HEK293 (cell line): Measurements from ENCODE around the gene ME3.

Experiments used
- GLI4 ChIP-seq: fragments of 450-650 bp; formaldehyde crosslinking; IDR thresholded peaks from 2 replicates; pipeline ENCODE4 v1.5.1; 2016; ENCODE audit warnings: missing biosample characterization, missing genetic modification characterization
- ZBTB7A ChIP-seq: fragments of 450-650 bp; formaldehyde crosslinking; IDR thresholded peaks from 2 replicates; pipeline ENCODE4 v1.5.1; 2016; ENCODE audit warnings: low read depth, missing biosample characterization, missing genetic modification characterization
- ZNF140 ChIP-seq: fragments of 450-650 bp; formaldehyde crosslinking; IDR thresholded peaks from 2 replicates; pipeline ENCODE4 v1.5.1; 2016; ENCODE audit warnings: missing biosample characterization, missing genetic modification characterization
- ZNF184 ChIP-seq: fragments of 450-650 bp; IDR thresholded peaks from 2 replicates; pipeline ENCODE4 v1.5.1; 2018; ENCODE audit warnings: missing biosample characterization, mild to moderate bottlenecking, missing genetic modification characterization
- ZNF24 ChIP-seq: fragments of 450-650 bp; formaldehyde crosslinking; IDR thresholded peaks from 2 replicates; pipeline ENCODE4 v1.5.1; 2016; ENCODE audit warnings: missing biosample characterization, missing genetic modification characterization
- ZNF324 ChIP-seq: fragments of 450-650 bp; formaldehyde crosslinking; IDR thresholded peaks from 2 replicates; pipeline ENCODE4 v1.5.1; 2016; ENCODE audit warnings: missing biosample characterization, missing genetic modification characterization
- TF ChIP-seq, protein P1 (sequence below): fragments of 450-650 bp; formaldehyde crosslinking; IDR thresholded peaks from 2 replicates; pipeline ENCODE4 v1.5.1; 2016; ENCODE audit warnings: missing biosample characterization, missing genetic modification characterization
- TF ChIP-seq, protein P2 (sequence below): fragments of 450-650 bp; formaldehyde crosslinking; IDR thresholded peaks from 2 replicates; pipeline ENCODE4 v1.5.1; 2016; ENCODE audit warnings: missing biosample characterization, missing genetic modification characterization
- TF ChIP-seq, protein P3 (sequence below): fragments of 450-650 bp; formaldehyde crosslinking; IDR thresholded peaks from 2 replicates; pipeline ENCODE4 v1.5.1; 2016; ENCODE audit warnings: missing biosample characterization, missing genetic modification characterization

DNA sequence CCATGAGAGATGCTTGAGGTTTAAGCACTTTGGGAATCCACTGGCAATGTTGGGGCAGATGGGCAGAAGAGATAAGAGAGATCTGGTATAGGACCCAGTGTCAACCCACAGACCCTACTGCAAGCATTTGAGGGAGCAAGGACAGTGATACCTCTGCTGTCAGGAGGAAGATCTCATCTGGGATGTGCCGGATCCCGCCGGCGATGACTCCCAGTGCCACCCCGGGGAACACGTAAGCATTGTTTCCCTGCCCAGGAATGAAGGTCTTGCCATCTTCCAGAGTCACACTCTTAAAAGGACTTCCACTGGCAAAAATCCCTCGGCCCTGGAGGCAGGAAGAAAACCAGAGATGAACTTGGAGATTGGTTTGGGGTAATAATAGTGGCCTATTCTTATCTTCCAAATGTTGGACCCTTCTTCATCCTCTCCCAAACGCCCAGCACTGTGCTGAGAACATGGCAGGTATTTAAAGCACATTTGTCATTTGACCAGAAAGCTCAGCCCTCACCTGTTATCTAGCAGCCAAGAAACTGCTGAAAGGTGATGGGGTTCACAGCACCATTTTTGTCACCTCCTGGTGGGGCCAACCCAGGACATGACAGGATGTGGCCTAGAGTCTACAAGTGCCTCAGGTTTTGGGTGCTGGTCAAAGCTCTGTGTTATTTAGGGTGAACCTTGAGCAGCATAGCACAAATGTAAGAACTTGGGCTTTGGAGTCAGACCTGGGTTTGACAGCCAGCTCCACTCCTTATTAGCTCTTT is 226.1 kb downstream of the ME3 start:
- TF ChIP-seq, protein P1, sequence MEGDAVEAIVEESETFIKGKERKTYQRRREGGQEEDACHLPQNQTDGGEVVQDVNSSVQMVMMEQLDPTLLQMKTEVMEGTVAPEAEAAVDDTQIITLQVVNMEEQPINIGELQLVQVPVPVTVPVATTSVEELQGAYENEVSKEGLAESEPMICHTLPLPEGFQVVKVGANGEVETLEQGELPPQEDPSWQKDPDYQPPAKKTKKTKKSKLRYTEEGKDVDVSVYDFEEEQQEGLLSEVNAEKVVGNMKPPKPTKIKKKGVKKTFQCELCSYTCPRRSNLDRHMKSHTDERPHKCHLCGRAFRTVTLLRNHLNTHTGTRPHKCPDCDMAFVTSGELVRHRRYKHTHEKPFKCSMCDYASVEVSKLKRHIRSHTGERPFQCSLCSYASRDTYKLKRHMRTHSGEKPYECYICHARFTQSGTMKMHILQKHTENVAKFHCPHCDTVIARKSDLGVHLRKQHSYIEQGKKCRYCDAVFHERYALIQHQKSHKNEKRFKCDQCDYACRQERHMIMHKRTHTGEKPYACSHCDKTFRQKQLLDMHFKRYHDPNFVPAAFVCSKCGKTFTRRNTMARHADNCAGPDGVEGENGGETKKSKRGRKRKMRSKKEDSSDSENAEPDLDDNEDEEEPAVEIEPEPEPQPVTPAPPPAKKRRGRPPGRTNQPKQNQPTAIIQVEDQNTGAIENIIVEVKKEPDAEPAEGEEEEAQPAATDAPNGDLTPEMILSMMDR (tag by site-specific recombination): no peak
- no peak for TF ChIP-seq ZBTB7A (tag by site-specific recombination)
- TF ChIP-seq, protein P2, sequence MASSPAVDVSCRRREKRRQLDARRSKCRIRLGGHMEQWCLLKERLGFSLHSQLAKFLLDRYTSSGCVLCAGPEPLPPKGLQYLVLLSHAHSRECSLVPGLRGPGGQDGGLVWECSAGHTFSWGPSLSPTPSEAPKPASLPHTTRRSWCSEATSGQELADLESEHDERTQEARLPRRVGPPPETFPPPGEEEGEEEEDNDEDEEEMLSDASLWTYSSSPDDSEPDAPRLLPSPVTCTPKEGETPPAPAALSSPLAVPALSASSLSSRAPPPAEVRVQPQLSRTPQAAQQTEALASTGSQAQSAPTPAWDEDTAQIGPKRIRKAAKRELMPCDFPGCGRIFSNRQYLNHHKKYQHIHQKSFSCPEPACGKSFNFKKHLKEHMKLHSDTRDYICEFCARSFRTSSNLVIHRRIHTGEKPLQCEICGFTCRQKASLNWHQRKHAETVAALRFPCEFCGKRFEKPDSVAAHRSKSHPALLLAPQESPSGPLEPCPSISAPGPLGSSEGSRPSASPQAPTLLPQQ (tag by site-specific recombination): no peak
- no peak for TF ChIP-seq GLI4 (tag by site-specific recombination)
- TF ChIP-seq ZNF24 (tag by site-specific recombination): no peak
- TF ChIP-seq, protein P3, sequence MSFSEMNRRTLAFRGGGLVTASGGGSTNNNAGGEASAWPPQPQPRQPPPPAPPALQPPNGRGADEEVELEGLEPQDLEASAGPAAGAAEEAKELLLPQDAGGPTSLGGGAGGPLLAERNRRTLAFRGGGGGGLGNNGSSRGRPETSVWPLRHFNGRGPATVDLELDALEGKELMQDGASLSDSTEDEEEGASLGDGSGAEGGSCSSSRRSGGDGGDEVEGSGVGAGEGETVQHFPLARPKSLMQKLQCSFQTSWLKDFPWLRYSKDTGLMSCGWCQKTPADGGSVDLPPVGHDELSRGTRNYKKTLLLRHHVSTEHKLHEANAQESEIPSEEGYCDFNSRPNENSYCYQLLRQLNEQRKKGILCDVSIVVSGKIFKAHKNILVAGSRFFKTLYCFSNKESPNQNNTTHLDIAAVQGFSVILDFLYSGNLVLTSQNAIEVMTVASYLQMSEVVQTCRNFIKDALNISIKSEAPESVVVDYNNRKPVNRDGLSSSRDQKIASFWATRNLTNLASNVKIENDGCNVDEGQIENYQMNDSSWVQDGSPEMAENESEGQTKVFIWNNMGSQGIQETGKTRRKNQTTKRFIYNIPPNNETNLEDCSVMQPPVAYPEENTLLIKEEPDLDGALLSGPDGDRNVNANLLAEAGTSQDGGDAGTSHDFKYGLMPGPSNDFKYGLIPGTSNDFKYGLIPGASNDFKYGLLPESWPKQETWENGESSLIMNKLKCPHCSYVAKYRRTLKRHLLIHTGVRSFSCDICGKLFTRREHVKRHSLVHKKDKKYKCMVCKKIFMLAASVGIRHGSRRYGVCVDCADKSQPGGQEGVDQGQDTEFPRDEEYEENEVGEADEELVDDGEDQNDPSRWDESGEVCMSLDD (tag by site-specific recombination): no peak
- TF ChIP-seq ZNF324 (tag by site-specific recombination): no peak
- TF ChIP-seq ZNF184 (tag by site-specific recombination): no peak
- TF ChIP-seq ZNF140 (tag by site-specific recombination): no peak
